ENCODE results near the gene MAP1LC3A. TPM values are rescaled to one million over a fixed set of nuclear protein-coding genes. Genes with fewer than 3 reads are reported as not detected.

MAP1LC3A gene
- total and polyA plus RNA-seq, 7 donors, result 27.4 to 90.5 (median 35.5) TPM

GRCh38 chr20:34531608-34532265 lies 26.8 kb upstream of the MAP1LC3A start:
- peaks cover 7% of the 10 kb centered on the region for H3K4me1 ChIP-seq
- no peak overlapping the region for H3K27ac ChIP-seq
- peaks cover 5 to 84% of the 10 kb centered on the region in 2 donors for H3K36me3 ChIP-seq (ENCODE audit: insufficient read depth in 1 of 2, low read depth in 1 of 2)
- intact Hi-C loops (cut with DNase I), result no loop called here
- 86 to 91% (median 89%) methylated on average over 8 of the region's 8 CpGs for WGBS, 3 donors
- H3K9me3 ChIP-seq, result no peaks in the 10 kb centered on the region
- ATAC-seq (no peak), DNase-seq (no peak)
- no peak for TF ChIP-seq CTCF (IDR thresholded peaks at IDR 0.05)
- H3K27me3 ChIP-seq (ENCODE audit: insufficient read depth in 3 of 3, low read length in 2 of 3), result no peaks in the 10 kb centered on the region
- no peak overlapping the region for H3K4me3 ChIP-seq

- H3K27me3 ChIP-seq (ENCODE audit: insufficient read depth in 3 of 3, low read length in 2 of 3), result no peaks in the 10 kb centered on the region
- H3K27ac ChIP-seq, result no peak overlapping the region
- intact Hi-C loops (cut with DNase I), result no loop called here
- DNase-seq (no peak), ATAC-seq (no peak)
- H3K9me3 ChIP-seq, result no peaks in the 10 kb centered on the region
- peaks cover 7% of the 10 kb centered on the region for H3K4me1 ChIP-seq
- TF ChIP-seq CTCF (IDR thresholded peaks at IDR 0.05), result no peak
- H3K36me3 ChIP-seq (ENCODE audit: insufficient read depth in 1 of 2, low read depth in 1 of 2), result peaks cover 5 to 84% of the 10 kb centered on the region in 2 donors
- no peak overlapping the region for H3K4me3 ChIP-seq
- WGBS, 3 donors, result 88 to 94% (median 88%) methylated on average over 8 of the region's 8 CpGs
Measured at GRCh38 chr20:34532320-34532719, 26.2 kb upstream of the MAP1LC3A start.

- intact Hi-C loops (cut with DNase I), result no loop called here
- H3K4me3 ChIP-seq, result no peak overlapping the region
- no peaks in the 10 kb centered on the region for H3K27me3 ChIP-seq (ENCODE audit: insufficient read depth in 3 of 3, low read length in 2 of 3)
- 74 to 86% (median 78%) methylated on average over 7 of the region's 7 CpGs for WGBS, 3 donors
- peak in 1 of 4 donors; percentile 10 for ATAC-seq
- H3K36me3 ChIP-seq (ENCODE audit: insufficient read depth in 1 of 2, low read depth in 1 of 2), result peaks cover 5 to 84% of the 10 kb centered on the region in 2 donors
- no peak for TF ChIP-seq CTCF (IDR thresholded peaks at IDR 0.05)
- peaks cover 7% of the 10 kb centered on the region for H3K4me1 ChIP-seq
- H3K27ac ChIP-seq, result no peak overlapping the region
- no peaks in the 10 kb centered on the region for H3K9me3 ChIP-seq
- no peak for DNase-seq
Measured at GRCh38 chr20:34532756-34533155, 25.8 kb upstream of the MAP1LC3A start.

GRCh38 chr20:34534391-34535165 lies 23.9 kb upstream of the MAP1LC3A start:
- TF ChIP-seq CTCF (IDR thresholded peaks at IDR 0.05), result no peak
- ATAC-seq (no peak), DNase-seq (no peak)
- Histone ChIP-seq H3K4me1 (no peaks in the 10 kb centered on the region), H3K9me3 (no peaks in the 10 kb centered on the region), H3K27me3 (ENCODE audit: insufficient read depth in 3 of 3, low read length in 2 of 3) (no peaks in the 10 kb centered on the region), H3K4me3 (no peak overlapping the region), H3K27ac (no peak overlapping the region), H3K36me3 (ENCODE audit: insufficient read depth in 1 of 2, low read depth in 1 of 2) (peaks cover 5 to 75% of the 10 kb centered on the region in 2 donors)
- intact Hi-C loops (cut with DNase I), result loop anchor here in 1 of 2 donors (5.0 kb wide), 1 partner anchor 173 kb away; no protein-coding TSS in a partner anchor
- 87 to 92% (median 89%) methylated on average over 15 of the region's 15 CpGs for WGBS, 3 donors
